Breast epithelium (tissue), 4 donors: ENCODE measurements around the gene HYAL3. TPM values are rescaled to one million over a fixed set of nuclear protein-coding genes. Genes with fewer than 3 reads are reported as not detected.

Experiments
- DNase-seq, 2 donors: peaks; one replicate each; pipeline ENCODE4 v3.0.0-alpha.2; 2019; ENCODE audit warnings: low spot score in 2 of 2
- H3K27ac ChIP-seq, 2 donors: fragments of 200-600 bp; sonication (generic) in 1 of 2; one replicate each; pipeline ENCODE4 v1.5.1; 2016 to 2019; ENCODE audit warnings: mild to moderate bottlenecking in 1 of 2
- H3K27me3 ChIP-seq, 2 donors: fragments of 200-600 bp; sonication (generic) in 1 of 2; one replicate each; pipeline versions ENCODE4 v1.5.1 to v1.6.0; 2017 to 2019; ENCODE audit warnings: control low read depth in 1 of 2, mild to moderate bottlenecking in 1 of 2
- H3K36me3 ChIP-seq: fragments of 200-600 bp; one replicate; pipeline ENCODE4 v1.5.1; 2019
- H3K4me1 ChIP-seq, 2 donors: fragments of 200-600 bp; sonication (generic); one replicate each; pipeline ENCODE4 v1.5.1; 2016 to 2019; ENCODE audit warnings: control low read depth in 1 of 2
- H3K4me3 ChIP-seq, 3 donors: fragments of 200-600 bp; sonication (generic); 1 replicate in 2 of 3; 2 replicates in 1 of 3; pipeline ENCODE4 v1.5.1; 2016 to 2019; ENCODE audit warnings: mild to moderate bottlenecking in 3 of 3, moderate library complexity in 2 of 3
- H3K9me3 ChIP-seq, 2 donors: fragments of 200-600 bp; sonication (generic) in 1 of 2; one replicate each; pipeline ENCODE4 v1.5.1; 2016 to 2019; ENCODE audit warnings: control low read depth in 1 of 2
- POLR2A ChIP-seq: fragments of 450-650 bp; IDR thresholded peaks from one replicate; pipeline ENCODE4 v1.6.1; 2016; ENCODE audit warnings: antibody characterized with exemption, mild to moderate bottlenecking, moderate library complexity
- POLR2AphosphoS5 ChIP-seq, 3 donors: sonication (generic); formaldehyde crosslinking; IDR thresholded peaks; one replicate each; pipeline ENCODE4 v1.6.1; 2017; ENCODE audit warnings: antibody characterized with exemption in 3 of 3
- intact Hi-C: fragments of 100-400 bp; cut with DNase I; formaldehyde crosslinking; loops from one replicate; pipeline ENCODE4 v1.15.1; 2023; ENCODE audit warnings: low total_unique reads
- total RNA-seq, 3 donors: library from RNA; depleted of rRNA; stranded (reverse); fragments of >200 nt; gene quantifications; one replicate each; pipeline ENCODE4 v1.1.0, GENCODE V29; 2016
- TF ChIP-seq, protein P1 (sequence below), 3 donors: fragments of 450-650 bp; IDR thresholded peaks; one replicate each; pipeline ENCODE4 v1.5.1; 2016 to 2017; ENCODE audit warnings: antibody characterized with exemption in 3 of 3, mild to moderate bottlenecking in 3 of 3, moderate library complexity in 3 of 3

The HYAL3 gene
- total RNA-seq, 3 donors from 2014 or later, result 2.3 to 6.4 (median 2.7) TPM

DNA sequence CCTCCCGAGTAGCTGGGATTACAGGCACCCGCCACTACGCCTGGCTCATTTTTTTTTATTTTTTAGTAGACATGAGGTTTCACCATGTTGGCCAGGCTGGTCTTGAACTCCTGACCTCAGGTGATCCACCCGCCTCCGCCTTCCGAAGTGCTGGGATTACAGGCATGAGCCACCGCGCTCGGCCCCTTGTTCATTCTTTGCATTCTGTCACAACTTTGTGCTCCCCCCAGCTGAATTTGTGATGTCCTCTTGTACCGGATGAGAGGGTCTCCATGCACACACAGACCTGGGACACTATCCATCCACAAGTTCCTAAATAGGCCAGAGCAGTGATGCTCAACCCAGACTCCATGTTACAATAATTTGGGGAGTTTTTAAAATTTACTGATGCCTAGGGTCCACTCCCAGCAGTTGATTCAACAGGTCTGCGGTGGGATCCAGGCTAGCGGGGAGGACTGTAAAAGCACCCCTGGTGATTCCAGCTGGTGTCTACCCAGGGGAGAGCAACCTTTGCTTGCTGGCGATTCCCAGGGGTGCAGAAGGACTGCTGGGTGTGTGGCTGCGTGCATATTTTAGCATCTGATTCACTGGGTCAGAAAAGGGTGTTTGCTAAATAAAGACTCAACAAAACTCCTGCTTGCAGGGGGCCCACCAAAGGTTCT is 40.4 kb upstream of the HYAL3 start:
- Histone ChIP-seq H3K27ac (peak overlapping the region; percentile 66 to 90), H3K9me3 (no peaks in the 10 kb centered on the region), H3K27me3 (no peaks in the 10 kb centered on the region), H3K4me3 (peak overlapping the region; percentile 62 to 90 (median 65)), H3K4me1 (peaks cover 12 to 23% of the 10 kb centered on the region in 2 donors), H3K36me3 (no peaks in the 10 kb centered on the region)
- intact Hi-C loops, result no loop called here
- TF ChIP-seq POLR2A (no peak), POLR2AphosphoS5 (IDR thresholded peaks at IDR 0.05) (no peak)
- TF ChIP-seq, protein P1, sequence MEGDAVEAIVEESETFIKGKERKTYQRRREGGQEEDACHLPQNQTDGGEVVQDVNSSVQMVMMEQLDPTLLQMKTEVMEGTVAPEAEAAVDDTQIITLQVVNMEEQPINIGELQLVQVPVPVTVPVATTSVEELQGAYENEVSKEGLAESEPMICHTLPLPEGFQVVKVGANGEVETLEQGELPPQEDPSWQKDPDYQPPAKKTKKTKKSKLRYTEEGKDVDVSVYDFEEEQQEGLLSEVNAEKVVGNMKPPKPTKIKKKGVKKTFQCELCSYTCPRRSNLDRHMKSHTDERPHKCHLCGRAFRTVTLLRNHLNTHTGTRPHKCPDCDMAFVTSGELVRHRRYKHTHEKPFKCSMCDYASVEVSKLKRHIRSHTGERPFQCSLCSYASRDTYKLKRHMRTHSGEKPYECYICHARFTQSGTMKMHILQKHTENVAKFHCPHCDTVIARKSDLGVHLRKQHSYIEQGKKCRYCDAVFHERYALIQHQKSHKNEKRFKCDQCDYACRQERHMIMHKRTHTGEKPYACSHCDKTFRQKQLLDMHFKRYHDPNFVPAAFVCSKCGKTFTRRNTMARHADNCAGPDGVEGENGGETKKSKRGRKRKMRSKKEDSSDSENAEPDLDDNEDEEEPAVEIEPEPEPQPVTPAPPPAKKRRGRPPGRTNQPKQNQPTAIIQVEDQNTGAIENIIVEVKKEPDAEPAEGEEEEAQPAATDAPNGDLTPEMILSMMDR (IDR thresholded peaks at IDR 0.05), result no peak
- no peak for DNase-seq

DNA sequence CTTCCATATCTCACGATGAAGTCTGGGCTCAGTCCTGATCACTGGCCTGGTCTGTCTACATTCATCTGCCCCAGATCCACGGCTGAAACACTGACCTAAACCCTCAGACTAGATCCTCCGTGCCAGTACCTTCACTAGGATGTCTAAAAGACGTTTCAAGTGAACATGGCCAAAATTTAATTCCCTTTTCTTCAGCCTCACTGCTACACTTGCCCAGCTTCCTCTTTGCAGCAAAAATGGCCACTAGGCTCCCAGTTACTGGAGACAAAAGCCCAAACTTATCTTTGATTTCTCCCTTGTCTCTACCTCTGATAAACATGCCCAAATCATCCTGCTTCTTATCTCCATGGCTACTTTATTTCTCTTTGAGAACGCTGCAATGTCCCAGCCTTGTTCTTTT is 39.8 kb upstream of the HYAL3 start:
- H3K27ac ChIP-seq, result peak overlapping the region; percentile 96 to 99
- TF ChIP-seq POLR2A (no peak), POLR2AphosphoS5 (IDR thresholded peaks at IDR 0.05) (no peak)
- TF ChIP-seq, protein P1 (IDR thresholded peaks at IDR 0.05), result no peak

DNA sequence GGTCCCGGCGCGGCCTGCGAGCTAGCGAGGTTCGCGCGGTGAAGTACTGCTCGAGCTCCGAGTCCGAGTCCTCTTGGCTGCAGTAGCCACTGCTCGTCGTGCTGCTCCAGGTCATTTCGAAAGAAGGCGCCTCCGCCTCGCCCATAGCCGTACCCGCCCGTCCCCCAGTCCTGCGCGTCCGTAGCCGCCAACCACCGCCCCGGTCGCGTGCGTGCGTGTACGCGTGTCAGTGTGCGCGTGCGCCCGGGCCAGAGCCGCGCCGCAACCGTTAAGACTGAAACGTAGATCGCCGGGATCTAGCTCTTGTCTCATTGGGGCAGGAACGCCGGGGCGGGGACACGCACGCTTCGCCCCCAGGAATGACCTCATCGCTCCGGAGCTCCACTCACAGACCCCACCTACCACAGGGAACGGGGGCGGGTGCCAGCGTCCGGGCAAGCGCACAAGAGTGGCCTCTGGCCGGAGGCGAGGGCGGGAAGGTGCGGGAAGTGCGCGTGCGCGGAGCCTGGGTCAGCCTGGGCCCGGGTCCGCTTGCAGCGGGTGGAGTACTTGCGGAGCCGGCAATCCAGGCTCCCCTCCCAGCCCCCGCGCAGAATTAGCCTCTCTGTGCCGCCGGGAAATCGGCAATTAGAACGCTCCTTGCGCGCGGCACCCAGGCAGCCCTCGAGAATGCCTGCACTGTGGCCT is 38.1 kb upstream of the HYAL3 start:
- Histone ChIP-seq H3K27ac (peak overlapping the region; percentile 96 to 99), H3K4me1 (peaks cover 19 to 23% of the 10 kb centered on the region in 2 donors), H3K27me3 (no peaks in the 10 kb centered on the region), H3K9me3 (no peaks in the 10 kb centered on the region), H3K4me3 (peak overlapping the region; percentile 65 to 84 (median 68)), H3K36me3 (no peaks in the 10 kb centered on the region)
- intact Hi-C loops, result no loop called here
- TF ChIP-seq, protein P1 (IDR thresholded peaks at IDR 0.05), result peak in 1 of 3 donors; percentile 31
- peak; percentile 93 to 95 (median 94) for TF ChIP-seq POLR2AphosphoS5 (IDR thresholded peaks at IDR 0.05)
- TF ChIP-seq POLR2A, result peak; percentile 57
- peak; percentile 99 to 100 for DNase-seq

More for the DNA sequence above, 39.8 kb upstream of the HYAL3 start:
- Histone ChIP-seq H3K27me3 (no peaks in the 10 kb centered on the region), H3K9me3 (no peaks in the 10 kb centered on the region), H3K4me1 (peaks cover 18 to 23% of the 10 kb centered on the region in 2 donors), H3K36me3 (no peaks in the 10 kb centered on the region), H3K4me3 (peak overlapping the region in 2 of 3 donors; percentile 14 to 65)
- DNase-seq, result no peak
- intact Hi-C loops, result no loop called here

GRCh38 chr3:50336452-50337174 is 37.4 kb upstream of the HYAL3 start:
- H3K4me1 ChIP-seq, result peaks cover 19 to 23% of the 10 kb centered on the region in 2 donors
- H3K4me3 ChIP-seq, result peak overlapping the region; percentile 65 to 84 (median 68)
- H3K9me3 ChIP-seq, result no peaks in the 10 kb centered on the region
- no peak for DNase-seq
- peak overlapping the region; percentile 96 to 99 for H3K27ac ChIP-seq
- intact Hi-C loops, result no loop called here
- TF ChIP-seq POLR2AphosphoS5 (IDR thresholded peaks at IDR 0.05), result peak in 1 of 3 donors; percentile 7
- TF ChIP-seq, protein P1 (IDR thresholded peaks at IDR 0.05), result peak in 1 of 3 donors; percentile 24
- TF ChIP-seq POLR2A, result no peak
- no peaks in the 10 kb centered on the region for H3K27me3 ChIP-seq
- peaks cover 1% of the 10 kb centered on the region for H3K36me3 ChIP-seq
